Heart left ventricle (tissue), 16 donors: ENCODE results near the gene GFY. TPM values are rescaled to one million over a fixed set of nuclear protein-coding genes. Genes with fewer than 3 reads are reported as not detected.

ENCODE experiments used
- ATAC-seq, 4 donors: fragments of 200-7000 bp; cut with Tn5 transposase; one replicate each; pipeline ENCODE4 v1.9.1; 2020 to 2022; ENCODE audit warnings: moderate library complexity in 4 of 4, mild to moderate bottlenecking in 3 of 4, moderate number of reproducible peaks in 1 of 4
- DNase-seq, 5 donors: peaks; one replicate each; pipeline ENCODE4 v3.0.0-alpha.2; 2020
- H3K27ac ChIP-seq, 12 donors: fragments of 200-600 bp; sonication (generic) in 4 of 12; one replicate each; pipeline versions ENCODE4 v1.5.0 to v1.8.0; 2016 to 2022; ENCODE audit warnings: mild to moderate bottlenecking in 2 of 12
- H3K27me3 ChIP-seq, 9 donors: fragments of 200-600 bp; sonication (generic) in 2 of 9; one replicate each; pipeline versions ENCODE4 v1.5.1 to v1.8.0; 2016 to 2022; ENCODE audit warnings: mild to moderate bottlenecking in 3 of 9
- H3K36me3 ChIP-seq, 9 donors: fragments of 200-600 bp; sonication (generic) in 2 of 9; one replicate each; pipeline versions ENCODE4 v1.5.0 to v1.8.0; 2018 to 2022; ENCODE audit warnings: mild to moderate bottlenecking in 2 of 9
- H3K4me1 ChIP-seq, 12 donors: fragments of 200-600 bp; sonication (generic) in 4 of 12; one replicate each; pipeline versions ENCODE4 v1.5.0 to v1.8.0; 2016 to 2022; ENCODE audit warnings: mild to moderate bottlenecking in 3 of 12
- H3K4me3 ChIP-seq, 12 donors: fragments of 200-600 bp; sonication (generic) in 4 of 12; one replicate each; pipeline versions ENCODE4 v1.5.0 to v1.8.0; 2017 to 2022; ENCODE audit warnings: mild to moderate bottlenecking in 9 of 12, moderate library complexity in 4 of 12
- H3K9me3 ChIP-seq, 12 donors: fragments of 200-600 bp; sonication (generic) in 4 of 12; one replicate each; pipeline versions ENCODE4 v1.5.0 to v1.8.0; 2016 to 2022; ENCODE audit warnings: mild to moderate bottlenecking in 1 of 12
- POLR2A ChIP-seq, 2 donors: fragments of 450-650 bp; IDR thresholded peaks; one replicate each; pipeline ENCODE4 v1.6.1; 2017; ENCODE audit warnings: antibody characterized with exemption in 2 of 2, mild to moderate bottlenecking in 2 of 2, moderate library complexity in 2 of 2
- WGBS, 4 donors: extraction: QIAGEN DNeasy Blood & Tissue Kit in 2 of 4; methylation state at CpG; one replicate each; pipeline versions ENCODE4 v1.1.5 to v1.1.7; 2013 to 2018; 5-methylcytosine and 5-hydroxymethylcytosine counted together
- intact Hi-C, 10 donors: fragments of 100-400 bp; cut with DNase I; formaldehyde crosslinking; loops; one replicate each; pipeline versions ENCODE4 v1.11.1 to v1.14.2; 2022
- polyA plus RNA-seq, 2 donors: library from polyadenylated mRNA; stranded (reverse); fragments of 200-250 nt; gene quantifications; one replicate each; pipeline ENCODE4 v1.2.3, GENCODE V29; 2013
- total RNA-seq, 9 donors: library from RNA; depleted of rRNA in 2 of 9; stranded (reverse); fragments of >200 nt in 2 of 9; fragmentation: NEBNext Ultra II Directional in 3 of 9; extraction: Animal tissue kit (Norgen Biotek cat#: 25700) in 3 of 9; gene quantifications; one replicate each; pipeline versions ENCODE4 v1.1.0 to v1.2.4, GENCODE V29; 2016 to 2023
- TF ChIP-seq, protein P1 (sequence below), 12 donors: fragments of 200-600 bp; sonication (generic) in 4 of 12; IDR thresholded peaks; one replicate each; pipeline versions ENCODE4 v1.5.0 to v1.8.0; 2018 to 2022; ENCODE audit warnings: antibody characterized with exemption in 12 of 12, mild to moderate bottlenecking in 5 of 12
- donor health status: ischemic (EF 13 %, LVEDD 7.1; RV severe dilation, severe dysfunction).
- donor health status: healthy with polysubstance abuse.
- donor health status: DM: no; HTN: yes; CAD: no.
- donor health status: DM: no; HTN: no; CAD: no.
- donor health status: ischemic (EF 25% LVEDD 6.9; RV normal size, moderate dysfunction).
- donor health status: ischemic (EF 25% LVEDD 5.7; RV mildly dilated, moderate dysfunction).
- donor health status: healthy.
- donor health status: DM: yes; HTN: yes; CAD: no.
- donor health status: ischemic (EF 35%, LVEDD 5.7; RV mildly dilated, moderate dysfunction).
- donor health status: nonischemic (EF 11% LVEDD 7.7; RV severe dilation, severe dysfunction).
- donor health status: DM: yes; HTN: yes; CAD: no.
- donor health status: PGD.
- donor health status: ischemic (EF 29% LVEDD 5.4; RV normal size, mild dysfunction).
- donor health status: nonischemic (EF 23%, LVEDD 6.1; RV moderate dilation, normal function).

Gene GFY
- total and polyA plus RNA-seq, 11 donors = 0.12 TPM; not detected in 10

GRCh38 chr19:49431330-49431749 lies 6.2 kb downstream of the GFY start:
- H3K27me3 ChIP-seq = peaks cover 57 to 98% (median 87%) of the 10 kb centered on the region in 9 donors
- ATAC-seq = no peak

GRCh38 chr19:49432141-49433073 lies 7.2 kb downstream of the GFY start:
- TF ChIP-seq, protein P1, sequence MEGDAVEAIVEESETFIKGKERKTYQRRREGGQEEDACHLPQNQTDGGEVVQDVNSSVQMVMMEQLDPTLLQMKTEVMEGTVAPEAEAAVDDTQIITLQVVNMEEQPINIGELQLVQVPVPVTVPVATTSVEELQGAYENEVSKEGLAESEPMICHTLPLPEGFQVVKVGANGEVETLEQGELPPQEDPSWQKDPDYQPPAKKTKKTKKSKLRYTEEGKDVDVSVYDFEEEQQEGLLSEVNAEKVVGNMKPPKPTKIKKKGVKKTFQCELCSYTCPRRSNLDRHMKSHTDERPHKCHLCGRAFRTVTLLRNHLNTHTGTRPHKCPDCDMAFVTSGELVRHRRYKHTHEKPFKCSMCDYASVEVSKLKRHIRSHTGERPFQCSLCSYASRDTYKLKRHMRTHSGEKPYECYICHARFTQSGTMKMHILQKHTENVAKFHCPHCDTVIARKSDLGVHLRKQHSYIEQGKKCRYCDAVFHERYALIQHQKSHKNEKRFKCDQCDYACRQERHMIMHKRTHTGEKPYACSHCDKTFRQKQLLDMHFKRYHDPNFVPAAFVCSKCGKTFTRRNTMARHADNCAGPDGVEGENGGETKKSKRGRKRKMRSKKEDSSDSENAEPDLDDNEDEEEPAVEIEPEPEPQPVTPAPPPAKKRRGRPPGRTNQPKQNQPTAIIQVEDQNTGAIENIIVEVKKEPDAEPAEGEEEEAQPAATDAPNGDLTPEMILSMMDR (IDR thresholded peaks at IDR 0.05) = no peak
- no peak for TF ChIP-seq POLR2A (IDR thresholded peaks at IDR 0.05)
- WGBS, 4 donors = 11 to 22% (median 16%) methylated on average over 49 to 63 of the region's 63 CpGs
- Histone ChIP-seq H3K4me1 (peaks cover 0 to 20% (median 6%) of the 10 kb centered on the region in 12 donors), H3K4me3 (no peak overlapping the region), H3K27me3 (peaks cover 49 to 98% (median 87%) of the 10 kb centered on the region in 9 donors), H3K27ac (no peak overlapping the region), H3K9me3 (no peaks in the 10 kb centered on the region), H3K36me3 (no peaks in the 10 kb centered on the region)
- no peak for ATAC-seq
- intact Hi-C loops = loop anchor here in 1 of 10 donors (5.0 kb wide), 1 partner anchor 35 kb away; no protein-coding TSS in a partner anchor
- DNase-seq = no peak

More at GRCh38 chr19:49431330-49431749, 6.2 kb downstream of the GFY start:
- H3K36me3 ChIP-seq = no peaks in the 10 kb centered on the region
- intact Hi-C loops = loop anchor here in 1 of 10 donors (5.0 kb wide), 1 partner anchor 34 kb away; no protein-coding TSS in a partner anchor
- peaks cover 0 to 19% (median 6%) of the 10 kb centered on the region in 12 donors for H3K4me1 ChIP-seq
- H3K4me3 ChIP-seq = no peak overlapping the region
- H3K9me3 ChIP-seq = no peaks in the 10 kb centered on the region
- TF ChIP-seq, protein P1 (IDR thresholded peaks at IDR 0.05) = no peak
- no peak for TF ChIP-seq POLR2A (IDR thresholded peaks at IDR 0.05)
- H3K27ac ChIP-seq = no peak overlapping the region
- DNase-seq = no peak
- 46 to 61% (median 55%) methylated on average over 27 to 29 of the region's 29 CpGs for WGBS, 4 donors

DNA sequence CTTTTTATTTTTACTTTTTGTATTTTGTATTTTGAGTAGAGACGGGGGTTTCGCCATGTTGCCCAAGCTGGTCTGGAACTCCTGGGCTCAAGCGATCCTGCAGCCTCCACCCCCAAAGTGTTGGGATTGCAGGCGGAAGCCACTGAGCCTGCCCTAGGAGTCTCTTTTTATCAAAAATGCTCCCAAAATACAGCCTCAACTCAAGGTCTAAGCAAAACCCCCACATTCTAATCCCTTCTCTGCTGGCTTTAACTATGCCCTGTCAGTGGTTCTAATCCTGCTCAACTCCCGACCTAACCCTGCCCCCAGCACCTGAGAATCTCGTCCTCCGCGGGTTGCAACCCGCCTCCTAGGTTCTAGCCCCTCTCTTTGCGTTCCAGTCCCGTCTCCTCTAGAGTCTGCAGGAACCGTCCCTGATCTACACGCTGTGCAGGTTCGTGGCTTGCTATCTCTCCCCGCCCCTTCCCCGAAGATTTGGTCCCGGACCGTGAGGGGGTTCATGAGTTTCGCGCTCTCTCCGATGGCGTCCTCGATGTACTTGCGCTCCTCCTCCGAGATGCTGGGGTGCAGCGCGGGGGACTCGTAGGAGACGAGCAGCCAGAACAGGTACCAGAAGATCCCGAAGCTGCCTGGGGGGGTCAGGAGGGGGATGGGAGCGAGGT lies 8.2 kb downstream of the GFY start:
- 21 to 46% (median 30%) methylated on average over 24 to 31 of the region's 31 CpGs for WGBS, 4 donors
- DNase-seq (no peak), ATAC-seq (no peak)
- Histone ChIP-seq H3K36me3 (no peaks in the 10 kb centered on the region), H3K27ac (no peak overlapping the region), H3K4me3 (no peak overlapping the region), H3K4me1 (peaks cover 0 to 13% (median under 1%) of the 10 kb centered on the region in 12 donors), H3K27me3 (peaks cover 40 to 95% (median 83%) of the 10 kb centered on the region in 9 donors), H3K9me3 (no peaks in the 10 kb centered on the region)
- intact Hi-C loops = loop anchor here in 1 of 10 donors (5.0 kb wide), 1 partner anchor 36 kb away; no protein-coding TSS in a partner anchor
- TF ChIP-seq, protein P1 (IDR thresholded peaks at IDR 0.05) = no peak
- no peak for TF ChIP-seq POLR2A (IDR thresholded peaks at IDR 0.05)
